HEK293 (cell line): ENCODE measurements around the gene PPARGC1A.

Experiments
- CTCF ChIP-seq: fragments of 450-650 bp; formaldehyde crosslinking; IDR thresholded peaks from 2 replicates; pipeline ENCODE4 v1.5.1; 2016; ENCODE audit warnings: missing biosample characterization, missing genetic modification characterization
- HIC1 ChIP-seq: fragments of 450-650 bp; formaldehyde crosslinking; IDR thresholded peaks from 2 replicates; pipeline ENCODE4 v1.5.1; 2016; ENCODE audit warnings: missing biosample characterization, missing genetic modification characterization
- PRDM4 ChIP-seq: fragments of 450-650 bp; formaldehyde crosslinking; IDR thresholded peaks from 2 replicates; pipeline ENCODE4 v1.5.1; 2017; ENCODE audit warnings: missing biosample characterization, missing genetic modification characterization
- ZNF324 ChIP-seq: fragments of 450-650 bp; formaldehyde crosslinking; IDR thresholded peaks from 2 replicates; pipeline ENCODE4 v1.5.1; 2016; ENCODE audit warnings: missing biosample characterization, missing genetic modification characterization
- ZNF416 ChIP-seq: fragments of 450-650 bp; formaldehyde crosslinking; IDR thresholded peaks from 2 replicates; pipeline ENCODE4 v1.5.1; 2016; ENCODE audit warnings: missing biosample characterization, missing genetic modification characterization
- ZNF639 ChIP-seq: fragments of 450-650 bp; formaldehyde crosslinking; IDR thresholded peaks from 2 replicates; pipeline ENCODE4 v1.5.1; 2016; ENCODE audit warnings: missing biosample characterization, missing genetic modification characterization

GRCh38 chr4:23759066-23759465, 130.8 kb downstream of the PPARGC1A start:
- TF ChIP-seq CTCF (tag by site-specific recombination) (no peak), ZNF324 (tag by site-specific recombination) (no peak), PRDM4 (tag by site-specific recombination) (no peak), ZNF416 (tag by site-specific recombination) (no peak), HIC1 (no peak), ZNF639 (tag by site-specific recombination) (no peak)
